ENCODE data around the gene SHANK3.

- no peak for TF ChIP-seq POLR2AphosphoS5 (IDR thresholded peaks at IDR 0.05; ENCODE audit: low read depth, low read length)
- TF ChIP-seq, protein P1, sequence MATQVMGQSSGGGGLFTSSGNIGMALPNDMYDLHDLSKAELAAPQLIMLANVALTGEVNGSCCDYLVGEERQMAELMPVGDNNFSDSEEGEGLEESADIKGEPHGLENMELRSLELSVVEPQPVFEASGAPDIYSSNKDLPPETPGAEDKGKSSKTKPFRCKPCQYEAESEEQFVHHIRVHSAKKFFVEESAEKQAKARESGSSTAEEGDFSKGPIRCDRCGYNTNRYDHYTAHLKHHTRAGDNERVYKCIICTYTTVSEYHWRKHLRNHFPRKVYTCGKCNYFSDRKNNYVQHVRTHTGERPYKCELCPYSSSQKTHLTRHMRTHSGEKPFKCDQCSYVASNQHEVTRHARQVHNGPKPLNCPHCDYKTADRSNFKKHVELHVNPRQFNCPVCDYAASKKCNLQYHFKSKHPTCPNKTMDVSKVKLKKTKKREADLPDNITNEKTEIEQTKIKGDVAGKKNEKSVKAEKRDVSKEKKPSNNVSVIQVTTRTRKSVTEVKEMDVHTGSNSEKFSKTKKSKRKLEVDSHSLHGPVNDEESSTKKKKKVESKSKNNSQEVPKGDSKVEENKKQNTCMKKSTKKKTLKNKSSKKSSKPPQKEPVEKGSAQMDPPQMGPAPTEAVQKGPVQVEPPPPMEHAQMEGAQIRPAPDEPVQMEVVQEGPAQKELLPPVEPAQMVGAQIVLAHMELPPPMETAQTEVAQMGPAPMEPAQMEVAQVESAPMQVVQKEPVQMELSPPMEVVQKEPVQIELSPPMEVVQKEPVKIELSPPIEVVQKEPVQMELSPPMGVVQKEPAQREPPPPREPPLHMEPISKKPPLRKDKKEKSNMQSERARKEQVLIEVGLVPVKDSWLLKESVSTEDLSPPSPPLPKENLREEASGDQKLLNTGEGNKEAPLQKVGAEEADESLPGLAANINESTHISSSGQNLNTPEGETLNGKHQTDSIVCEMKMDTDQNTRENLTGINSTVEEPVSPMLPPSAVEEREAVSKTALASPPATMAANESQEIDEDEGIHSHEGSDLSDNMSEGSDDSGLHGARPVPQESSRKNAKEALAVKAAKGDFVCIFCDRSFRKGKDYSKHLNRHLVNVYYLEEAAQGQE (IDR thresholded peaks at IDR 0.05; ENCODE audit: insufficient read depth in 1 of 2, low read depth in 2 of 2, low read length in 2 of 2) = no peak
- TF ChIP-seq TAF1 (IDR thresholded peaks at IDR 0.05; ENCODE audit: borderline replicate concordance, insufficient read depth, low read length) = no peak
- no peak for TF ChIP-seq SIN3A (IDR thresholded peaks at IDR 0.05; ENCODE audit: borderline replicate concordance, insufficient read depth, low read length)
- no peak for TF ChIP-seq FOXP2 (optimal IDR thresholded peaks at IDR 0.05; ENCODE audit: borderline replicate concordance, extremely low read depth, extremely low read length, insufficient read depth)
These were observed 2.3 kb downstream of the SHANK3 start for GRCh38 chr22:50674606-50675552.
